OCI-M2 (cell line): ENCODE measurements around the gene TMEM220.

Experiments used
- DNase-seq: peaks from one replicate; lab custom pipeline; 2025; ENCODE audit not compliant: unreplicated experiment; lab: John Stamatoyannopoulos, UW

Gene TMEM220

GRCh38 chr17:10673312-10673711 is 56.5 kb downstream of the TMEM220 start:
- no peak for DNase-seq

DNA sequence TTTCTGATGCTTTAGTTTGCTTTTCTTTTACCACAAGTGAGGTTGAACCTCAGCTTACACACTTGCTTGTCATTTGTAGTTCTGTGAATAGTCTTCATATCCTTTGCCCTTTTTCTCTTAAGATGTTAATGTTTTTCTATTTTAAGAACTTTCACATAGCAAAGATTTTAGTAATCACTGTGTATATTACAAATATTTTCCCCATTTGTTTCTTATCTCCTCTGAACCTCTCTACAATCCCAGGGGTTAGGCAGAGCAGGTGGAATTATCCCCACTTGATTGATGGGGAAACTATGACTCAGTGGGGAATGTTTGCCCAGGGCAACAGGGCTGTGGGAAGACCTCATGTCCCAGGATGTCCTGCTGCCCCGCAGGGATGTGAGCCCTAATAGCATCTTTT is 61.0 kb downstream of the TMEM220 start:
- no peak for DNase-seq

GRCh38 chr17:10666906-10667305 is 62.9 kb downstream of the TMEM220 start:
- no peak for DNase-seq

GRCh38 chr17:10664571-10664970 is 65.3 kb downstream of the TMEM220 start:
- DNase-seq, result no peak
